ENCODE measurements around the gene RIF1.

RIF1 gene

GRCh38 chr2:151523850-151524249, 114.1 kb downstream of the RIF1 start (continued):
- TF ChIP-seq, protein P1, sequence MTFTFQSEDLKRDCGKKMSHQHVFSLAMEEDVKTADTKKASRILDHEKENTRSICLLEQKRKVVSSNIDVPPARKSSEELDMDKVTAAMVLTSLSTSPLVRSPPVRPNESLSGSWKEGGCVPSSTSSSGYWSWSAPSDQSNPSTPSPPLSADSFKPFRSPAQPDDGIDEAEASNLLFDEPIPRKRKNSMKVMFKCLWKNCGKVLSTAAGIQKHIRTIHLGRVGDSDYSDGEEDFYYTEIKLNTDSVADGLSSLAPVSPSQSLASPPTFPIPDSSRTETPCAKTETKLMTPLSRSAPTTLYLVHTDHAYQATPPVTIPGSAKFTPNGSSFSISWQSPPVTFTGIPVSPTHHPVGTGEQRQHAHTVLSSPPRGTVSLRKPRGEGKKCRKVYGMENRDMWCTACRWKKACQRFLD (tag by site-specific recombination; IDR thresholded peaks at IDR 0.05): no peak

GRCh38 chr2:151525821-151526373, 116.2 kb downstream of the RIF1 start:
- ChIA-PET POLR2A (no interaction called here), CTCF (interaction anchor here (1.2 kb wide), 1 partner anchor 19 kb away, joined by 6 read pairs; no protein-coding TSS in a partner anchor)
- no peak overlapping the region for H3K27ac ChIP-seq (ENCODE audit: extremely low read depth, low read depth, low read length)
- no peaks in the 10 kb centered on the region for H3K36me3 ChIP-seq (ENCODE audit: control insufficient read depth in 2 of 2, insufficient read depth in 1 of 2, low read length in 2 of 2)
- H3K4me3 ChIP-seq (ENCODE audit: low read depth, low read length): no peak overlapping the region
- no peaks in the 10 kb centered on the region for H3K9me3 ChIP-seq (ENCODE audit: control insufficient read depth, insufficient read depth, low read depth, low read length)
- H3K4me1 ChIP-seq (ENCODE audit: control insufficient read depth, insufficient read depth, low read length): no peaks in the 10 kb centered on the region
- TF ChIP-seq ZNF747 (tag by site-specific recombination; IDR thresholded peaks at IDR 0.05) (no peak), ZNF174 (tag by site-specific recombination; IDR thresholded peaks at IDR 0.05) (no peak), ZBTB21 (tag by site-specific recombination; IDR thresholded peaks at IDR 0.05) (no peak), PRDM10 (tag by site-specific recombination; IDR thresholded peaks at IDR 0.05) (no peak), MYNN (tag by site-specific recombination; IDR thresholded peaks at IDR 0.05; ENCODE audit: borderline replicate concordance) (no peak), ZSCAN30 (tag by site-specific recombination; IDR thresholded peaks at IDR 0.05) (no peak), SCRT1 (tag by site-specific recombination; IDR thresholded peaks at IDR 0.05; ENCODE audit: borderline replicate concordance) (no peak), ZNF416 (tag by site-specific recombination; IDR thresholded peaks at IDR 0.05) (no peak), ZNF292 (tag by site-specific recombination; IDR thresholded peaks at IDR 0.05; ENCODE audit: borderline replicate concordance, low read depth) (no peak), ZFP37 (tag by site-specific recombination; IDR thresholded peaks at IDR 0.05) (no peak), ZNF138 (tag by site-specific recombination; IDR thresholded peaks at IDR 0.05; ENCODE audit: borderline replicate concordance) (no peak), TRIM28 (IDR thresholded peaks at IDR 0.05; ENCODE audit: borderline replicate concordance, low read length) (no peak), ZBTB17 (tag by site-specific recombination; IDR thresholded peaks at IDR 0.05) (no peak), KLF8 (tag by site-specific recombination; IDR thresholded peaks at IDR 0.05) (no peak), BCL11A (tag by site-specific recombination; IDR thresholded peaks at IDR 0.05; ENCODE audit: low read depth) (no peak), ZBTB7A (tag by site-specific recombination; IDR thresholded peaks at IDR 0.05; ENCODE audit: low read depth) (no peak), ZNF670 (tag by site-specific recombination; IDR thresholded peaks at IDR 0.05; ENCODE audit: low read depth) (no peak), ZNF280C (tag by site-specific recombination; IDR thresholded peaks at IDR 0.05) (no peak)
- TF ChIP-seq, protein P2, sequence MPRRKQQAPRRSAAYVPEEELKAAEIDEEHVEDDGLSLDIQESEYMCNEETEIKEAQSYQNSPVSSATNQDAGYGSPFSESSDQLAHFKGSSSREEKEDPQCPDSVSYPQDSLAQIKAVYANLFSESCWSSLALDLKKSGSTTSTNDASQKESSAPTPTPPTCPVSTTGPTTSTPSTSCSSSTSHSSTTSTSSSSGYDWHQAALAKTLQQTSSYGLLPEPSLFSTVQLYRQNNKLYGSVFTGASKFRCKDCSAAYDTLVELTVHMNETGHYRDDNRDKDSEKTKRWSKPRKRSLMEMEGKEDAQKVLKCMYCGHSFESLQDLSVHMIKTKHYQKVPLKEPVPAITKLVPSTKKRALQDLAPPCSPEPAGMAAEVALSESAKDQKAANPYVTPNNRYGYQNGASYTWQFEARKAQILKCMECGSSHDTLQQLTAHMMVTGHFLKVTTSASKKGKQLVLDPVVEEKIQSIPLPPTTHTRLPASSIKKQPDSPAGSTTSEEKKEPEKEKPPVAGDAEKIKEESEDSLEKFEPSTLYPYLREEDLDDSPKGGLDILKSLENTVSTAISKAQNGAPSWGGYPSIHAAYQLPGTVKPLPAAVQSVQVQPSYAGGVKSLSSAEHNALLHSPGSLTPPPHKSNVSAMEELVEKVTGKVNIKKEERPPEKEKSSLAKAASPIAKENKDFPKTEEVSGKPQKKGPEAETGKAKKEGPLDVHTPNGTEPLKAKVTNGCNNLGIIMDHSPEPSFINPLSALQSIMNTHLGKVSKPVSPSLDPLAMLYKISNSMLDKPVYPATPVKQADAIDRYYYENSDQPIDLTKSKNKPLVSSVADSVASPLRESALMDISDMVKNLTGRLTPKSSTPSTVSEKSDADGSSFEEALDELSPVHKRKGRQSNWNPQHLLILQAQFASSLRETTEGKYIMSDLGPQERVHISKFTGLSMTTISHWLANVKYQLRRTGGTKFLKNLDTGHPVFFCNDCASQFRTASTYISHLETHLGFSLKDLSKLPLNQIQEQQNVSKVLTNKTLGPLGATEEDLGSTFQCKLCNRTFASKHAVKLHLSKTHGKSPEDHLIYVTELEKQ (tag by site-specific recombination; IDR thresholded peaks at IDR 0.05; ENCODE audit: borderline replicate concordance): no peak
- TF ChIP-seq, protein P3, sequence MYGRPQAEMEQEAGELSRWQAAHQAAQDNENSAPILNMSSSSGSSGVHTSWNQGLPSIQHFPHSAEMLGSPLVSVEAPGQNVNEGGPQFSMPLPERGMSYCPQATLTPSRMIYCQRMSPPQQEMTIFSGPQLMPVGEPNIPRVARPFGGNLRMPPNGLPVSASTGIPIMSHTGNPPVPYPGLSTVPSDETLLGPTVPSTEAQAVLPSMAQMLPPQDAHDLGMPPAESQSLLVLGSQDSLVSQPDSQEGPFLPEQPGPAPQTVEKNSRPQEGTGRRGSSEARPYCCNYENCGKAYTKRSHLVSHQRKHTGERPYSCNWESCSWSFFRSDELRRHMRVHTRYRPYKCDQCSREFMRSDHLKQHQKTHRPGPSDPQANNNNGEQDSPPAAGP (tag by site-specific recombination; IDR thresholded peaks at IDR 0.05): no peak

Data from HEK293 (cell line).